SK-N-SH (cell line): ENCODE measurements around the gene CKAP2. TPM values are rescaled to one million over a fixed set of nuclear protein-coding genes. Genes with fewer than 3 reads are reported as not detected.

Experiments
- CTCF ChIA-PET: fragments of 300-600, 350-600 bp; formaldehyde crosslinking; extraction: SDS; loops from one replicate; lab custom pipeline; 2021; lab: Yijun Ruan, JAX
- POLR2A ChIA-PET: fragments of 350-600 bp; sonication (Branson Sonifier 250); formaldehyde crosslinking; extraction: SDS; loops from one replicate; lab custom pipeline; 2020; ENCODE audit warnings: antibody characterized with exemption, inconsistent platforms; lab: Yijun Ruan, JAX
- DNase-seq: peaks from one replicate; pipeline ENCODE4 v3.0.0; 2012
- H2AFZ ChIP-seq: fragments of 200-600 bp; sonication (generic); 2 replicates; pipeline ENCODE4 v1.8.1; 2016; ENCODE audit warnings: antibody characterized with exemption, mild to moderate bottlenecking, low read depth
- H3F3A ChIP-seq: fragments of 200-600 bp; sonication (generic); replicated peaks from 2 replicates; pipeline ENCODE3; 2016; ENCODE audit warnings: antibody characterized with exemption, mild to moderate bottlenecking; ENCODE audit not compliant: insufficient read depth
- H3K27ac ChIP-seq, 2 experiments: fragments of 200-500 bp in 1 of 2; fragments of 200-600 bp in 1 of 2; sonication (Bioruptor generic) in 1 of 2; sonication (generic), shearing (Covaris generic) in 1 of 2; 2 replicates each; pipeline versions ENCODE4 v1.5.1 to v1.6.1; 2014 to 2016; ENCODE audit warnings: low read depth in 2 of 2, inconsistent platforms in 1 of 2, low read length in 1 of 2, mild to moderate bottlenecking in 1 of 2, mixed read lengths in 1 of 2
- H3K27me3 ChIP-seq: fragments of 200-600 bp; sonication (generic), shearing (Covaris generic); 2 replicates; pipeline ENCODE4 v1.6.1; 2016; ENCODE audit warnings: mixed run types; ENCODE audit not compliant: insufficient read depth
- H3K36me3 ChIP-seq, 2 experiments: fragments of 200-500 bp in 1 of 2; fragments of 200-600 bp in 1 of 2; sonication (Bioruptor generic) in 1 of 2; sonication (generic) in 1 of 2; replicated peaks in 1 of 2; 2 replicates each; pipeline versions ENCODE3 to v1.5.1; 2014 to 2016; ENCODE audit warnings: low read length in 1 of 2, mild to moderate bottlenecking in 1 of 2; ENCODE audit not compliant: insufficient read depth in 2 of 2, control insufficient read depth in 1 of 2
- H3K4me1 ChIP-seq, 2 experiments: fragments of 200-500 bp in 1 of 2; fragments of 200-600 bp in 1 of 2; sonication (Bioruptor generic) in 1 of 2; sonication (generic), shearing (Covaris generic) in 1 of 2; 2 replicates each; pipeline versions ENCODE4 v1.5.1 to v1.6.1; 2014 to 2016; ENCODE audit warnings: low read depth in 1 of 2, low read length in 1 of 2, mixed run types in 1 of 2; ENCODE audit not compliant: insufficient read depth in 2 of 2, control insufficient read depth in 1 of 2
- H3K4me2 ChIP-seq: fragments of 200-600 bp; sonication (generic), shearing (Covaris generic); 2 replicates; pipeline ENCODE4 v1.6.1; 2017; ENCODE audit warnings: mixed run types
- H3K4me3 ChIP-seq, 2 experiments: fragments of 200-500 bp in 1 of 2; fragments of 200-600 bp in 1 of 2; sonication (Bioruptor generic) in 1 of 2; sonication (generic), shearing (Covaris generic) in 1 of 2; 2 replicates each; pipeline versions ENCODE4 v1.5.1 to v1.8.1; 2014 to 2016; ENCODE audit warnings: low read depth in 2 of 2, inconsistent platforms in 1 of 2, low read length in 1 of 2, mild to moderate bottlenecking in 1 of 2, mixed read lengths in 1 of 2, moderate library complexity in 1 of 2
- H3K79me2 ChIP-seq: fragments of 200-600 bp; sonication (generic); 2 replicates; pipeline ENCODE4 v1.8.1; 2017; ENCODE audit warnings: mild to moderate bottlenecking; ENCODE audit not compliant: insufficient read depth
- H3K9ac ChIP-seq: fragments of 200-600 bp; sonication (generic); 2 replicates; pipeline ENCODE4 v1.6.1; 2017; ENCODE audit warnings: mixed run types
- H3K9me2 ChIP-seq: fragments of 200-600 bp; sonication (generic); 2 replicates; pipeline ENCODE4 v1.6.1; 2017; ENCODE audit warnings: mixed run types
- H3K9me3 ChIP-seq: fragments of 200-600 bp; sonication (generic); 2 replicates; pipeline ENCODE4 v1.6.1; 2017; ENCODE audit warnings: mixed run types, mild to moderate bottlenecking, moderate library complexity
- H4K20me1 ChIP-seq: fragments of 200-600 bp; sonication (generic); 2 replicates; pipeline ENCODE4 v1.6.1; 2017; ENCODE audit warnings: mild to moderate bottlenecking, mixed run types; ENCODE audit not compliant: insufficient read depth
- CHD2 ChIP-seq: fragments of 150-350 bp; IDR thresholded peaks from 2 replicates; pipeline ENCODE4 v1.6.1; 2018; ENCODE audit warnings: low read length; ENCODE audit not compliant: partially characterized antibody
- EP300 ChIP-seq, 2 experiments: IDR thresholded peaks; 2 replicates each; pipeline versions ENCODE4 v1.4.0 to v1.6.1; 2012; ENCODE audit warnings: borderline replicate concordance in 1 of 2, low read depth in 1 of 2, low read length in 1 of 2
- EZH2phosphoT487 ChIP-seq: fragments of 200-600 bp; sonication (generic); IDR thresholded peaks from 2 replicates; pipeline ENCODE4 v1.6.1; 2017; ENCODE audit warnings: low read depth, mixed run types, mild to moderate bottlenecking, antibody characterized with exemption, moderate library complexity, borderline replicate concordance
- FOXJ3 ChIP-seq: sonication (generic); formaldehyde crosslinking; IDR thresholded peaks from 2 replicates; pipeline ENCODE4 v1.5.1; 2020; ENCODE audit warnings: mild to moderate bottlenecking, missing genetic modification reagents
- GABPA ChIP-seq: IDR thresholded peaks from 2 replicates; pipeline ENCODE4 v1.4.0; 2012; ENCODE audit warnings: low read depth, mild to moderate bottlenecking
- JUND ChIP-seq: IDR thresholded peaks from 2 replicates; pipeline ENCODE4 v1.4.0; 2012
- MAX ChIP-seq: IDR thresholded peaks from 2 replicates; pipeline ENCODE4 v1.4.0; 2012; ENCODE audit warnings: low read depth
- MXI1 ChIP-seq: IDR thresholded peaks from 2 replicates; pipeline ENCODE4 v1.6.1; 2012; ENCODE audit warnings: mild to moderate bottlenecking, low read depth, low read length, improper control_type of control experiment
- NFIC ChIP-seq: IDR thresholded peaks from 2 replicates; pipeline ENCODE4 v1.4.0; 2012; ENCODE audit warnings: borderline replicate concordance
- NRF1 ChIP-seq: IDR thresholded peaks from 2 replicates; pipeline ENCODE4 v1.6.1; 2012; ENCODE audit warnings: low read depth, mild to moderate bottlenecking, low read length
- POLR2AphosphoS5 ChIP-seq: IDR thresholded peaks from 2 replicates; pipeline ENCODE4 v1.6.1; 2012; ENCODE audit warnings: low read depth, low read length
- RCOR1 ChIP-seq: fragments of 150-350 bp; IDR thresholded peaks from 2 replicates; pipeline ENCODE4 v1.6.1; 2017; ENCODE audit warnings: antibody characterized with exemption, low read length
- RFX5 ChIP-seq: IDR thresholded peaks from 2 replicates; pipeline ENCODE4 v1.6.1; 2012; ENCODE audit warnings: mild to moderate bottlenecking, improper control_type of control experiment, low read length
- RXRA ChIP-seq: IDR thresholded peaks from 2 replicates; pipeline ENCODE4 v1.4.0; 2012; ENCODE audit warnings: low read depth, mild to moderate bottlenecking, borderline replicate concordance
- SIN3A ChIP-seq: IDR thresholded peaks from 2 replicates; pipeline ENCODE4 v1.6.1; 2012; ENCODE audit warnings: low read depth, mild to moderate bottlenecking, low read length, moderate library complexity, borderline replicate concordance
- SMC3 ChIP-seq: IDR thresholded peaks from 2 replicates; pipeline ENCODE4 v1.6.1; 2012; ENCODE audit warnings: low read depth, low read length, improper control_type of control experiment
- TAF1 ChIP-seq: IDR thresholded peaks from 2 replicates; pipeline ENCODE4 v1.6.1; 2012; ENCODE audit warnings: low read depth, mild to moderate bottlenecking, low read length, moderate library complexity, borderline replicate concordance
- TCF12 ChIP-seq: IDR thresholded peaks from 2 replicates; pipeline ENCODE4 v1.4.0; 2012
- USF2 ChIP-seq: fragments of 150-350 bp; IDR thresholded peaks from 2 replicates; pipeline ENCODE4 v1.6.1; 2017; ENCODE audit warnings: antibody characterized with exemption, low read length, low read depth, borderline replicate concordance
- WGBS: methylation state at CpG from one replicate; pipeline ENCODE4 v1.1.6; 2017; ENCODE audit warnings: low lambda C conversion rate; 5-methylcytosine and 5-hydroxymethylcytosine counted together
- polyA plus RNA-seq, 3 experiments: library from polyadenylated mRNA; depleted of rRNA; stranded (reverse); fragments of >200 nt; gene quantifications; 2 replicates each; pipeline ENCODE4 v1.2.3, GENCODE V29; 2012
- TF ChIP-seq, protein P1 (sequence below): IDR thresholded peaks from 2 replicates; pipeline ENCODE4 v1.4.0; 2012; ENCODE audit warnings: low read depth, borderline replicate concordance

Gene CKAP2
- polyA plus RNA-seq, 1 of the 3 experiments (the other 2 are of a cell fraction) = 7.1 TPM

- 15% methylated on average over 10 of the region's 10 CpGs for WGBS
- Histone ChIP-seq H3K36me3 (peaks cover 0 to 7% of the 10 kb centered on the region in 2 experiments), H3K9me3 (no peaks in the 10 kb centered on the region), H3K4me3 (peak overlapping the region; percentile 62 to 73), H3K4me2 (peak overlapping the region; percentile 64), H3K4me1 (peaks cover 0 to 19% of the 10 kb centered on the region in 2 experiments; a peak in 2 of 4 replicates), H3F3A (peaks cover 4% of the 10 kb centered on the region), H3K9me2 (no peaks in the 10 kb centered on the region), H2AFZ (peak overlapping the region; percentile 54), H3K27ac (peak overlapping the region; percentile 90 to 96), H4K20me1 (no peaks in the 10 kb centered on the region), H3K79me2 (peaks cover 54% of the 10 kb centered on the region), H3K27me3 (no peaks in the 10 kb centered on the region), H3K9ac (peak overlapping the region; percentile 97)
- ChIA-PET CTCF (interaction anchor here (0.6 to 6.9 kb wide), 24 partner anchors 10 to 948 kb away, joined by 3 to 159 read pairs (median 12); partner anchors contain the start of gene THSD1), POLR2A (interaction anchor here (0.9 to 1.5 kb wide), 5 partner anchors 13 to 203 kb away, joined by 3 to 4 read pairs (median 3); partner anchors contain the start of gene SUGT1)
- DNase-seq = no peak
- TF ChIP-seq, protein P1, sequence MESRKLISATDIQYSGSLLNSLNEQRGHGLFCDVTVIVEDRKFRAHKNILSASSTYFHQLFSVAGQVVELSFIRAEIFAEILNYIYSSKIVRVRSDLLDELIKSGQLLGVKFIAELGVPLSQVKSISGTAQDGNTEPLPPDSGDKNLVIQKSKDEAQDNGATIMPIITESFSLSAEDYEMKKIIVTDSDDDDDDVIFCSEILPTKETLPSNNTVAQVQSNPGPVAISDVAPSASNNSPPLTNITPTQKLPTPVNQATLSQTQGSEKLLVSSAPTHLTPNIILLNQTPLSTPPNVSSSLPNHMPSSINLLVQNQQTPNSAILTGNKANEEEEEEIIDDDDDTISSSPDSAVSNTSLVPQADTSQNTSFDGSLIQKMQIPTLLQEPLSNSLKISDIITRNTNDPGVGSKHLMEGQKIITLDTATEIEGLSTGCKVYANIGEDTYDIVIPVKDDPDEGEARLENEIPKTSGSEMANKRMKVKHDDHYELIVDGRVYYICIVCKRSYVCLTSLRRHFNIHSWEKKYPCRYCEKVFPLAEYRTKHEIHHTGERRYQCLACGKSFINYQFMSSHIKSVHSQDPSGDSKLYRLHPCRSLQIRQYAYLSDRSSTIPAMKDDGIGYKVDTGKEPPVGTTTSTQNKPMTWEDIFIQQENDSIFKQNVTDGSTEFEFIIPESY = no peak
- TF ChIP-seq RCOR1 = no peak
- TF ChIP-seq MXI1 = no peak
- no peak for TF ChIP-seq POLR2AphosphoS5
- no peak for TF ChIP-seq TCF12
- TF ChIP-seq NRF1 = no peak
- TF ChIP-seq USF2 = no peak
- no peak for TF ChIP-seq CHD2
- no peak for TF ChIP-seq TAF1
- no peak for TF ChIP-seq RFX5
- no peak for TF ChIP-seq EZH2phosphoT487
- no peak for TF ChIP-seq RXRA
- TF ChIP-seq MAX = no peak
- no peak for TF ChIP-seq SMC3
- no peak for TF ChIP-seq JUND
- TF ChIP-seq EP300 (IDR thresholded peaks at IDR 0.05; ENCODE audit: borderline replicate concordance in 1 of 2, low read depth in 1 of 2, low read length in 1 of 2) = no peak
- TF ChIP-seq GABPA = no peak
- no peak for TF ChIP-seq FOXJ3
- TF ChIP-seq SIN3A = no peak
- no peak for TF ChIP-seq NFIC
Observed at GRCh38 chr13:52449331-52450011, 5.8 kb upstream of the CKAP2 start.
